IPS-18c (cell line): Measurements from ENCODE around the gene SH3RF3.

Source experiments
- H3K4me3 ChIP-seq: 2 replicates; pipeline ENCODE4 v1.7.0; 2013; ENCODE audit warnings: low read depth, mild to moderate bottlenecking, low read length, moderate library complexity; ENCODE audit not compliant: insufficient read depth
- H3K9me3 ChIP-seq: one replicate; pipeline ENCODE4 v1.6.1; 2013; ENCODE audit warnings: mild to moderate bottlenecking, low read length, moderate library complexity; ENCODE audit not compliant: control insufficient read depth, insufficient read depth

The SH3RF3 gene

DNA sequence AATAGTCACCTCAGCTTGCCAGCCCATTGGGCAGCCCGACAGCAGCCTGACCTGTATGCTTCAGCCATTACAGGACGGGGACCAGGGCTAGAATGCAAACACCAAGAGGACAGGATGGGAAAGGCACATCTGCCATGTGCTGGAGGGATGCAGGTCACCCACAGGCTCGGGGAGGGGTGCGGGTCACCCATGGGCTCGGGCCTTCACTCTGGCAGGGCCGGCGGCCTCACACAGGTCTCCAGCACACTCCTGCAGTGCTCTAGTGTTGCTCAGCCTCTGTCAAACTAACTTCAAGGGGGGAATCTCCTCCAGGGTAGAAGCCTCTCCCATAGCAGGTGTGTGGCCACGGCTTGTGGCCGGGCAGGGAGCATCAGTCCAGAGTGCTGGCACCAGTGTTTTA lies 262.2 kb downstream of the SH3RF3 start:
- H3K9me3 ChIP-seq = no peaks in the 10 kb centered on the region

DNA sequence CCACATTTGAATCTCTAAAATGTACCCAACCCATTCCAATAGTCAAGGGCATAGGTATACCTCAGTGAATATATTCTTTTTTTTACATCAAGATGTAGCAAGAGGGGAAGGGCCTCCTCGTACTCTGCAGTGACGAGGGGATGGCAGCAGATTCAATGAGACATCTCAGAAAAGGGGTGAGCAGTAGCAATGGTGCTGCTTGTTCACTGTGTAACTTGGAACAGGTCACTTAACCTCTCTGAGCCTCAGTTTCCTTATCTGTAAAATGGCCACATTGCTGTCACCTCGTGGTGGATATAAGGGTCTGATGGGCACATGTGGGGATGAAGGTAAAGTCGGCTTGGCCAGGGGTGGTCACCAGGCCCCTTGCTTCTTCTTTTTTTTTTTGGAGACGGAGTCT lies 263.1 kb downstream of the SH3RF3 start:
- no peak overlapping the region for H3K4me3 ChIP-seq
- no peaks in the 10 kb centered on the region for H3K9me3 ChIP-seq

More for the DNA sequence above, 262.2 kb downstream of the SH3RF3 start:
- H3K4me3 ChIP-seq = no peak overlapping the region

DNA sequence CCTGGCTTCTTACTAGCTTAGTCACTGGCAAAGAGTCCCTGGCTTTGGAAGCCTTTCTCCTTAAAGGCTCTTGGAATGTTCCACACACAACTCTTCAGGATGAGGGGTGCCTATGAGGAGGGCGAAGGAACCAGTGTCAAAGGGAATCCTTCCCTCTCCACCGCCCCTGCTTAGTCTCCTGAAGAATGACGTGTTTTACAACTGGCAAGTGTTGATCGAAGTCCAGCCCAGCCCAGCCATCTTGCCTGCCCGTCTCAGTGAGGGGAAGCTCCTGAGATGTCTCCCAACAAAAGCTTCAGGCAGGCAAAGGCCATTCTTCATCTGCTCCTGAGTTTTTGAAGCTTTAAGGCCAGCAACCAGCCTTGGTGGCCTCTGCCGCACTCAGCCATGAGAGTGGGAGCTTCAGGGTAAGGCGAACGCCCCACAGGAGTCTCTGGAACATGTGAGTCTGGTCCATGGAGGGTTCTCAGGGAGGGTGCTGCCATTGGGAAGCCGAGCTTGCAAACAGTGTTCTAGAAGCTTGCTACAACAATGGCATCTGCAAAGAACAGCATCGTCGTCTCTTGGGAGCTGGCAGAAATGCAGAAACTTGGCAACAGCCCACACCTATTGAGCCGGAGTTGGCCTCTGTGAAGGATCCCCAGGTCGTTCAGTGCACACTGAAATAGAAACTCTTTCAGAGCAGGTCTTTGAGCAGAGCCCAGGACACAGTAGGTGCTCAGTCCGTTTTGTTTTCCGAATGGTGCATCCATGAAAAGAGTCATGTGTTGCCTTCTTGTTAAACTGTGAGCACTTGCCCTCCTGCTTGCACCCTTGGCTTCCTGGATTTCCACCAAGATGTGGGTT lies 264.0 kb downstream of the SH3RF3 start:
- H3K9me3 ChIP-seq = no peaks in the 10 kb centered on the region
- H3K4me3 ChIP-seq = no peak overlapping the region

DNA sequence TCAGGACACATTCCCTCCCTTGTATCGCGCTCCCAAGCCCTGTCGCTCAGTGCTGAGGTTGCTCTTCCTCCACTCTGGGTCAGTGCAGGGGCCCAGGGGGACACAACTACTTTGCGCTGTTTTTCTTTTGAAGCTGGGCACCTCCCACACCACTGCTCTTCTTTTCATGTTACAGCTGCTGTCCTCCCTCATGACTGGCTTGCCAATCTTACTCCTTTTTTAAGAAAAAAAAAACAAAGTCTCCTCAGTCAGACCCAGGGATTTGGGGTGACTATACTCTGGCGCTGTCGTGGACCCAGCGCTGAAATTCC lies 264.6 kb downstream of the SH3RF3 start:
- Histone ChIP-seq H3K9me3 (no peaks in the 10 kb centered on the region), H3K4me3 (no peak overlapping the region)

DNA sequence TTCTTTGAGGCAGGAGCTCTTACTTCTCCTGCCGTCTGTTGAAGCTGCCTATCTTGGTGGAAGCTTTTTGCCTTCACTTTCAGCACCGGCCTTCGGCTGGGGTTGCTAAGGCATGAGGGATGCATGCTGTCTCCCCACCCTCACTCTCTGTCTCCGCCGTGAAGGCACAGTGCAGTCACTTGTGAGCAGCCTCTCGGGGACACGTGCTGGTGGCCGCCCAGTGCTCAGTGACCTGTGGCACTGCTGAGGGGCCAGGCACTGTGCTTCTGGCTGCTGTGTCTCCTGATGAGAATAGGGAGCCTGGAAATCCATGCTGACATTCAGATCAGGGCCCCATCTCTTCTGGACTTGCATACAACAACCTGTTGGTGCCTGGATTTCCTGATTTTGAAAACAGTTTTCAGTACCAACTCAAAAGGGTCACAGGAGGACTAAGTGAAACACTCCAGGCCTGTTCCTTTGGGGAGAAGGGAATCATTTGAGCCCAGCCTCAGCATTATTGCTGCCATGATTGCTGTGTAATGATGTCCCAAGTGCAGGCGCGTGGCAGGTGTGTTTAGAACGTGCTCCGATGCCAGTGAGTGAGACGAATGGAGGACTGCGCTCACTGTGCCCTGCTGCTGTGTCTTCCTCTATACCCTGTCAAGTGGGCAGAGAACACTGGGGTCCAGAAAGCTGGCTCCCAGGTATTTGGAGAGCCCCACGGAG lies 266.6 kb downstream of the SH3RF3 start:
- Histone ChIP-seq H3K4me3 (no peak overlapping the region), H3K9me3 (no peaks in the 10 kb centered on the region)

DNA sequence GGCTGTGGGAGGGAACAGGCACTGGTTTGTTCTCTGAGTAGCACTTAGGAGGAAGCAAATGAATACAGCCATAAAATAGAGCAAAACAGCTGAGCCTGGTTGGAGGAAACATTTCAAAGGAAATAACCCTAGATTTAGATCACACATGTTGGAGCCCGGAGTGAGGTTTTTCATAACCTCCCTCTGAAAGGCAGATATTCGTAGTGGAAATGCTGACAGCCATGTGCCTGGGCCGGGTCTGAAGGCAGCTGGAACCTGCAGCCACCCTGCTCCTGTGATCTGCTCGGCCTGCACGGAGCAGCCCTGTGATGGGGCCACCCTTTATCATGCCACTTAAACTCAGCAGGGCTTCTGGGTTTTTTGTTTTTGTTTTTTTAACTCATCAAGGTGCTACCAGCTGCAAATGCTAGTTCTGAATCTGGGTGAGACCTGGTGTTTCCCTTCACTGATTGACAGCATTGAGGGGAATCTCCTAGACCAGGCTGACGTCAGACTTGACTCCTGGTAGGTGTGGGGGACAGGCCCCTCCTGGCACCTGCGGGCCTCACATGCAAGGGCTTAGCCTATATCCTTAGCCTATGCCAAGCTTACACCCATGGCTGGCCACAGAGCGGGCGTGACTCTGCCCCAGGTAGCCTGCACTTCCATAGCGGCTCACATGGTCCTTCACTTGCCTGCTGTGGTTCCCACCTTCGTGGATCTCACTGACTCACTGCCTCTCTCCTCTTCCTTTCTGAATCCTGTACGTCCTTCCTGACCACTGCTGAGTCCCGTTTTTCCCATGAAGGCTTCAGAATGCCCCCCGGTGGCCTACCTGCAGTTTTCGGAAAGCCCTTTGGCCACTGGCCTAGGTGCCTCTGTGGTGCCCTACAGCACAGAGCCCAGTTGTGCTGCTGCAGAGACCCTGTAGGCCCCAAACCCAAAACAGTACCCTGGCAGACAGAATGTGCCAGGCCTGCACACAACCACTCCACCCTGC lies 267.5 kb downstream of the SH3RF3 start:
- Histone ChIP-seq H3K9me3 (no peaks in the 10 kb centered on the region), H3K4me3 (no peak overlapping the region)

DNA sequence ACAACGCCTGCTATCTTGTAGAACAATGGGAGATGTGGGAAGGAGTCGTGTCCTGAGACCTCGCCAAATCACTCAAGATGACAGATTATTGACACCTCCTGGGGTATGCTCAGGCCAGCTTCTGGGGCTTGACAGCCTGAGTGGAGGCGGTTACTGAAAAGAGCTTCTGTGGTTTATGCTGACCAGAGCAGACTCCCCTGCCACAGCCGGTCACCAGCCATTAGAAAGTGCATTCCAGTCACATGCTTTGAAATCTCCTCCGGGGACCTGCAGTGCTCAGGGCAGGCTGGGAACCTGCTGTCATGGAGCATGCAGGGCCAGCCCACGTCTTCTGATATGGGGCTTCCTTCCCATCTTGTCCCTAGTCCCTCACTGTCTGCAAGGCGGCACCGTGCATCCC lies 268.9 kb downstream of the SH3RF3 start:
- no peak overlapping the region for H3K4me3 ChIP-seq

DNA sequence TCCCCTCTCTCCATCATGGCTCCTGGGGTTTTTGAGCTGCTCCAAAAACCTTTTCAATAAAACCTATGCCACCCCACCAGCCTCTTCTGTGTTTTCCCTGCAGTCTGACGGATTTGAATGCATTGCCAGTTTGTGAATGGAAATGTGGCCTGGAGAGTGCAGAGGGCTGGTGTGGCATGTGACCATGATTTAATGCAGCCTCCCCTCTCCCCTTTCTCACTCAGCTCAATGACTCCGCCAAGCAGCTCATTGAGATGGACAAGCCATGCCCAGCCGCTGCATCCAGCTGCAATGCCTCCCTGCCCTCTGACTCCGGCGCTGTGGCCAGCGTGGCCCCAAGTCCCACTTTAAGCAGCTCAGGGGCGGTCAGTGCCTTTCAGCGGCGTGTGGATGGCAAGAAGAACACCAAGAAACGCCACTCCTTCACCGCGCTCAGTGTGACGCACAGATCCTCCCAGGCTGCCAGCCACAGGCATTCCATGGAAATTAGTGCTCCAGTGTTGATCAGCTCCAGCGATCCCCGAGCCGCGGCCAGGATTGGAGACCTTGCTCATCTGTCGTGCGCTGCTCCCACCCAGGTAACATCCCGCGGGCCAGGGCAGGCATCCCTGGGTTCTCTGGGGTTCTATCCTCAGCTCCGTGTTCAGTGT lies 269.5 kb downstream of the SH3RF3 start:
- Histone ChIP-seq H3K9me3 (no peaks in the 10 kb centered on the region), H3K4me3 (no peak overlapping the region)

More for the DNA sequence above, 268.9 kb downstream of the SH3RF3 start:
- no peaks in the 10 kb centered on the region for H3K9me3 ChIP-seq

DNA sequence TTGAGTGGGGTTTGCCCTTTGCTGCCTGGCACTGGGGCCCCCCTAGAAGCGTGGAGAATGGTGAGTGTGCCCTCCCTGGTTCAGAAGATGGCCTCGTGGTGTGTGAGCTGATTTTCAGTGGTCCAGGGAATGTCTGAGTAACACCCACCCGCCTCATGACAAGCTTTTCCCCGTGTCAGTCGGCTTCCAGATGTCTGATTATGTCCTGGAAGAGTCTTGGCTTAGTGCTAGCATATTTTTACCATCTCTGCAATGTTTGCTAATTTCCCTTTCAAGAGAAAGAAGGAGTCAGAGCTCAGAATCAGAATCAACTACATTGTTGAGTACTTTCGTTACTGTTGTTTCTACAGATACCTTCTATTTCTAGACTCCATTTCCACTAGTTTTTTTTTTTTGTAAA lies 270.1 kb downstream of the SH3RF3 start:
- no peak overlapping the region for H3K4me3 ChIP-seq
- no peaks in the 10 kb centered on the region for H3K9me3 ChIP-seq

DNA sequence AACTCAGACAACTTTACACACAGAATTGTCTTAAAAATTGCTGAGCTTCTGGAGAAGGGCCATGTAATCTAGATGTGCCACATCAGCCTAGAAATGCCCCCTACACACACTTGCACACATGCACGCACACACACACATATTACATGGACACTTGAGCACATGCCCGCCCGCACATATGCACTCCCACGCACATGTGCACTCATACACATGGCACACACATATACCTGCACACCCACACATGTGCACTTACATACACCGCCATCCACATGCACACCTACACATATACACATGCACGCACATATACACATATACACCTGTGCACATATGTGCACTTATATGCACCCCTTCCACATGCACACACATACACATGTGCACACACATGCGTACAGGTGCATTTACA lies 271.1 kb downstream of the SH3RF3 start:
- Histone ChIP-seq H3K9me3 (no peaks in the 10 kb centered on the region), H3K4me3 (no peak overlapping the region)

DNA sequence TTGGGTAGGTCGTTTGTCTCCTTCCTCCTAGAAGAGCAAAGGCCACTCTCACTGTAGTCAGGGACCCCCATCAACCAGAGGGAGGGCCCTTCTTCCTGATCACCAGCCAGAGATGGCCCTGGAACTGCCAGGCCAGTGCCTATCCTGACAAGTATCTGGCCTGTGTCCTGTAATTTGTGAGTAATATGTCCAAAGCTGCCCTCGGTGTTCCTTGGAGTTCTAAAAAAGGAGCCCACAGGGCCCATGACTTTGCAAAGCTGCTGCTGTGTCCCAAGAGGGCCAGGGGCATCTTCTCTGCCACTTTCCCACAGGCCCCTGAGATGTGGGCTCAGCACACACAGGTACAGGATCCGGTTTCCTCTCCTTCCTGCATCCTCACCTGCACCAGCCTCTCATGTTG lies 272.4 kb downstream of the SH3RF3 start:
- H3K4me3 ChIP-seq = no peak overlapping the region
- no peaks in the 10 kb centered on the region for H3K9me3 ChIP-seq

DNA sequence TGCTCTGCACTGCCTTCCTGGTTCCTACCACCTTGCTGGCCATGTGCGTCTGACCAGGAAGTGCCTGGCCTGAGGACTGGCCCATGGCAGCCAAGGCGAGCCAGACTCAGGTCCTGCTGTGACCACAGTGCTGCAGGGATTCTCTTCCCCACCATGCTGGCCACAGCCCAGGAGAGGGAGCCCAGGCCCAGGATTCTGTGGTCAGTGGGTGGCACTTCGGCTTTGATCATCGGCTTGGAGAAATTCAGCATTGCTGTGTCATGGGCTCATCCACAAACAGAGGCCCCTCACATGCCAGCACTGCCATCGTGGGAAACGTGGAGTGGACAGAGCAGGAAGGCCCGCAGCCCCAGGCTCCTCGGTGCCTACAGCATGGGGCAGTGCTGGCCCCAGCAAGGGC lies 273.2 kb downstream of the SH3RF3 start:
- no peak overlapping the region for H3K4me3 ChIP-seq
- no peaks in the 10 kb centered on the region for H3K9me3 ChIP-seq

DNA sequence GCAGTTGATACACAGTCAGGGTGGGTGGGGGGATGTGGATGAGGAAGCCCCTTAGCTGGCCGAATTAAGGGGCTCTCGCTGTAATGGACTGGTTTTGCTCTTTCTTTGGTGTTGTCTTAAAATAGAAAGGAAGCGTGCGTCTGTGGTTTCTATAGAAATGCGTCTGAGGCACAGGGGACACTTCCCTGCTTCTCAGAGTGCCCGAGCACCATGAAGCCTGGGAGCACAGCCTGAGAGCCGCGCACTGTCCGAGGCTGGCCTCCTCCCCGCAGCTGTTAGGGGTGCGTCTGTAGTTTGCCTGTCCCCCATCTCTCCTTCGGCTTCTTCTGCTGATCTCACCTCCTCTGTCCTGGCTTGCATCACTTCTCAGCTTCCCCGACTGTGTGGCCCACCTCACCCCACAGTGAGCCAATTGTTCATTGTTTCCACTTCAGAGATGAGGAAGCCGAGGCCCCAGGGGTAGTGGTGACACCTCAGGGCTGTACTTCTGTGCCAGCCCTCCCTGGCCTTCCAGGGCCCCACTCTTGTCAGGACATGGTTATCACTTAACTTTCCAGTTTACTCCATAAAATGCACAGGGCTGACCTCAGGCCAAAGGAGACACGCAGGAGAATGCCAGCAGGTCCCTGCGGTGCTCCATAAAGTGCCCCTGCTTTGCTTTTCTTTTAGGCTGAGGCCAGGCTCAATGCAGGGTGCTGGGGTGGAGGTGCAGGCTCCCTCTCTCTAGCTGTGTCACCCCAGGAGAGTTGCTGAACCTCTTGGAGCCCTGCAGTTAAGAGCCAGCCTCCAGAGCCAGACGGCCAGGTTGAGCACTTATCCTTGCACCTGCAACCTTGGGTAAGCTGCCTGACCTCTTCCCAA lies 274.2 kb downstream of the SH3RF3 start:
- Histone ChIP-seq H3K9me3 (no peaks in the 10 kb centered on the region), H3K4me3 (no peak overlapping the region)

DNA sequence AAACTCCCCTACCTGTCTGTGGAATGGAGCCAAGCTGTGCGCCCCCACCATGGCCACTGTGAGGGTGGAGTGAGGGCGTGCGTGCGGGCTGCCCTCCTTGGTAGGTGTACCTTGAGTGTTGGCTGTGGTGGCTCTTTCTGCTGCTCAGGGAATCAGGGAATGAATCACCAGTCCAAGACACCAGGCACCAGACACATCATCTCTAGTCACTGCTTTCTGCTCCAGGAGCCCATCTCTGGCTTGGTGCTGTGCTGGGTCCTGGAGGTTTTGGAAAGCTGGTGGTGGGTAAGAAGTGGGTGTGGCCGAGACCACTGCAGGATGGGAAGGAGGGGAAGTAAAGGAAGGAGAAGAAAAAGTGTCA lies 274.8 kb downstream of the SH3RF3 start:
- Histone ChIP-seq H3K4me3 (no peak overlapping the region), H3K9me3 (no peaks in the 10 kb centered on the region)

DNA sequence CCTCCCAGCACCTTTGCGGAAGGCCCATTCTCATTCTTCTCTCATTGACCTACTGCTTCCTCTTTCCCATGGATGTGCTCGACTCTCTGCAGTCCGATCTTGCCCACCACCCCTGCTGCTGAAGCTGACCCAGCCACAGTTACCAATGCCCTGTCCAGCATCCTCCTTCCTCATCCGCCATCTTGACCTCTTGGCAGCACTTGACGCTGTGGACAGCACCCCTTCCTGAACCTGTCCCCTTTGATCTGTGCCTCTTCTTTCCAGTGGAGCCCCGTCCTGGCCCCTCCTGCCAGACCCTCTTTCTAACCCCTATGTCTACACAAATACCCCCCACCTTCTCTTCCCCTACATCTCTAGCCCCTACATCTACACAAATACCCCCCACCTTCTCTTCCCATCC lies 275.7 kb downstream of the SH3RF3 start:
- Histone ChIP-seq H3K4me3 (no peak overlapping the region), H3K9me3 (no peaks in the 10 kb centered on the region)

DNA sequence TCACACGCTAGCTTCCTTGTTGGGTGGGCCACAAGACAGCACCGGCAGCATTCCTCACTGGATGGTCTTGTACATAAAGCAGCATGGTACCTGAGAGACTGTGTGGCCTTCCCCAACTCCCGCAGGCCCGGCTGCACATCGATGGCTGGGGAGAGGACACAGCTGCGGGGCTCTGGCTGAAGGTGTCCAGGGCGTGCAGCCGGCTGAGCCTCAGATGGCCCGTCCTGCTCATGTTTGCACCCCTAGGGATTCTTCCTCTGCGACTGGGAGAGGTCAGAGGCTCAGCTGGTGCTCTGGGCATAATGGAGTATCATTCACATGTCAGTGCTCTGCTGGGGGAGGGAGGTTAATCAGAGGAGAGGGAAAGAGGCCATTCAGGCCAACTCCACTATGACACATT lies 276.9 kb downstream of the SH3RF3 start:
- no peaks in the 10 kb centered on the region for H3K9me3 ChIP-seq
- H3K4me3 ChIP-seq = no peak overlapping the region
